ENCODE data around the gene CDH11. TPM values are rescaled to one million over a fixed set of nuclear protein-coding genes. Genes with fewer than 3 reads are reported as not detected.

Gene CDH11
- total RNA-seq: not detected
- polyA plus RNA-seq: not detected
- not detected for total RNA-seq

GRCh38 chr16:65121870-65122723 is at the start of gene CDH11:
Gene CDH11, minus strand, starts transcription at chr16:65122063. Its CDS starts 117,194 bp downstream, at chr16:65004869.
- intact Hi-C loops (cut with micrococcal nuclease): no loop called here
- Histone ChIP-seq H3K27ac (ENCODE audit: low read depth, low read length) (no peak within 1 kb of the TSS), H3K27me3 (ENCODE audit: control insufficient read depth in 2 of 2, insufficient read depth in 2 of 2, low read length in 2 of 2) (no peaks in the 10 kb centered on the region), H3K36me3 (ENCODE audit: control insufficient read depth in 2 of 3, insufficient read depth in 3 of 3, low read length in 3 of 3) (no peaks in the 10 kb centered on the region), H3K9me3 (ENCODE audit: control insufficient read depth in 2 of 3, low read length in 3 of 3) (no peaks in the 10 kb centered on the region), H3K4me1 (ENCODE audit: control insufficient read depth in 2 of 2, insufficient read depth in 2 of 2, low read length in 2 of 2) (no peaks in the 10 kb centered on the region), H3K4me3 (ENCODE audit: low read length) (no peak within 1 kb of the TSS)
- ATAC-seq (no peak), DNase-seq (no peak)
- Mint-ChIP-seq H3K27me3 (peaks cover 26 to 49% (median 32%) of the 10 kb centered on the region in 5 donors), H3K36me3 (peaks cover 0 to 4% (median 0%) of the 10 kb centered on the region in 5 donors), H3K4me1 (peaks cover 0 to 9% (median 4%) of the 10 kb centered on the region in 7 donors), H3K27ac (no peak within 1 kb of the TSS), H3K4me3 (no peak within 1 kb of the TSS), H3K9me3 (peaks cover 0 to 4% (median 0%) of the 10 kb centered on the region in 11 donors)
- ChIA-PET POLR2A (no interaction called here), CTCF (no interaction called here)

- ChIA-PET CTCF (no interaction called here), POLR2A (no interaction called here)
- no peaks in the 10 kb centered on the region for H3K9me3 ChIP-seq (ENCODE audit: control insufficient read depth in 2 of 3, low read length in 3 of 3)
- intact Hi-C loops (cut with micrococcal nuclease): no loop called here
- Mint-ChIP-seq H3K27ac (no peak overlapping the region), H3K4me3 (no peak overlapping the region), H3K36me3 (no peaks in the 10 kb centered on the region), H3K9me3 (peaks cover 0 to 13% (median 4%) of the 10 kb centered on the region in 11 donors), H3K4me1 (no peaks in the 10 kb centered on the region), H3K27me3 (no peaks in the 10 kb centered on the region)
- DNase-seq (no peak), ATAC-seq (no peak)
- no peaks in the 10 kb centered on the region for H3K36me3 ChIP-seq (ENCODE audit: control insufficient read depth in 2 of 3, insufficient read depth in 3 of 3, low read length in 3 of 3)
- no peak overlapping the region for H3K4me3 ChIP-seq (ENCODE audit: low read length)
- no peak overlapping the region for H3K27ac ChIP-seq (ENCODE audit: low read depth, low read length)
- no peaks in the 10 kb centered on the region for H3K4me1 ChIP-seq (ENCODE audit: control insufficient read depth in 2 of 2, insufficient read depth in 2 of 2, low read length in 2 of 2)
- H3K27me3 ChIP-seq (ENCODE audit: control insufficient read depth in 2 of 2, insufficient read depth in 2 of 2, low read length in 2 of 2): no peaks in the 10 kb centered on the region
Measured at GRCh38 chr16:65154321-65154720, 32.5 kb upstream of the CDH11 start.

- ATAC-seq: no peak
- Mint-ChIP-seq H3K27me3 (no peaks in the 10 kb centered on the region), H3K4me1 (no peaks in the 10 kb centered on the region), H3K27ac (no peak overlapping the region), H3K36me3 (no peaks in the 10 kb centered on the region), H3K9me3 (peaks cover 0 to 13% (median 5%) of the 10 kb centered on the region in 11 donors), H3K4me3 (no peak overlapping the region)
- Histone ChIP-seq H3K27ac (ENCODE audit: low read depth, low read length) (no peak overlapping the region), H3K4me1 (ENCODE audit: control insufficient read depth in 2 of 2, insufficient read depth in 2 of 2, low read length in 2 of 2) (no peaks in the 10 kb centered on the region), H3K4me3 (ENCODE audit: low read length) (no peak overlapping the region), H3K36me3 (ENCODE audit: control insufficient read depth in 2 of 3, insufficient read depth in 3 of 3, low read length in 3 of 3) (no peaks in the 10 kb centered on the region), H3K27me3 (ENCODE audit: control insufficient read depth in 2 of 2, insufficient read depth in 2 of 2, low read length in 2 of 2) (no peaks in the 10 kb centered on the region), H3K9me3 (ENCODE audit: control insufficient read depth in 2 of 3, low read length in 3 of 3) (no peaks in the 10 kb centered on the region)
- no peak for DNase-seq
- intact Hi-C loops (cut with micrococcal nuclease): no loop called here
- ChIA-PET CTCF (no interaction called here), POLR2A (no interaction called here)
Measured at GRCh38 chr16:65153365-65154105, 31.7 kb upstream of the CDH11 start.

GRCh38 chr16:65148804-65149203 is 26.9 kb upstream of the CDH11 start:
- intact Hi-C loops (cut with micrococcal nuclease): no loop called here
- ChIA-PET CTCF (no interaction called here), POLR2A (no interaction called here)
- no peak overlapping the region for H3K4me3 ChIP-seq (ENCODE audit: low read length)
- no peak overlapping the region for H3K4me3 Mint-ChIP-seq
- peaks cover 0 to 14% (median 4%) of the 10 kb centered on the region in 11 donors for H3K9me3 Mint-ChIP-seq
- no peak overlapping the region for H3K27ac ChIP-seq (ENCODE audit: low read depth, low read length)
- no peaks in the 10 kb centered on the region for H3K9me3 ChIP-seq (ENCODE audit: control insufficient read depth in 2 of 3, low read length in 3 of 3)
- DNase-seq (no peak), ATAC-seq (no peak)
- no peaks in the 10 kb centered on the region for H3K4me1 Mint-ChIP-seq
- no peaks in the 10 kb centered on the region for H3K36me3 ChIP-seq (ENCODE audit: control insufficient read depth in 2 of 3, insufficient read depth in 3 of 3, low read length in 3 of 3)
- H3K4me1 ChIP-seq (ENCODE audit: control insufficient read depth in 2 of 2, insufficient read depth in 2 of 2, low read length in 2 of 2): no peaks in the 10 kb centered on the region
- H3K27ac Mint-ChIP-seq: no peak overlapping the region
- no peaks in the 10 kb centered on the region for H3K27me3 Mint-ChIP-seq
- no peaks in the 10 kb centered on the region for H3K36me3 Mint-ChIP-seq
- no peaks in the 10 kb centered on the region for H3K27me3 ChIP-seq (ENCODE audit: control insufficient read depth in 2 of 2, insufficient read depth in 2 of 2, low read length in 2 of 2)

- ATAC-seq (no peak), DNase-seq (no peak)
- Histone ChIP-seq H3K9me3 (ENCODE audit: control insufficient read depth in 2 of 3, low read length in 3 of 3) (no peaks in the 10 kb centered on the region), H3K27me3 (ENCODE audit: control insufficient read depth in 2 of 2, insufficient read depth in 2 of 2, low read length in 2 of 2) (no peaks in the 10 kb centered on the region), H3K4me3 (ENCODE audit: low read length) (no peak overlapping the region), H3K36me3 (ENCODE audit: control insufficient read depth in 2 of 3, insufficient read depth in 3 of 3, low read length in 3 of 3) (no peaks in the 10 kb centered on the region), H3K27ac (ENCODE audit: low read depth, low read length) (no peak overlapping the region), H3K4me1 (ENCODE audit: control insufficient read depth in 2 of 2, insufficient read depth in 2 of 2, low read length in 2 of 2) (no peaks in the 10 kb centered on the region)
- intact Hi-C loops (cut with micrococcal nuclease): no loop called here
- CTCF ChIA-PET: no interaction called here
- Mint-ChIP-seq H3K36me3 (no peaks in the 10 kb centered on the region), H3K9me3 (peaks cover 0 to 11% (median under 1%) of the 10 kb centered on the region in 11 donors), H3K27me3 (no peaks in the 10 kb centered on the region), H3K4me3 (no peak overlapping the region), H3K27ac (no peak overlapping the region), H3K4me1 (no peaks in the 10 kb centered on the region)
- POLR2A ChIA-PET: no interaction called here
Measured at GRCh38 chr16:65142276-65142675, 20.4 kb upstream of the CDH11 start.

- Mint-ChIP-seq H3K4me3 (no peak overlapping the region), H3K9me3 (peaks cover 0 to 9% (median 4%) of the 10 kb centered on the region in 11 donors), H3K27ac (no peak overlapping the region), H3K36me3 (no peaks in the 10 kb centered on the region), H3K27me3 (no peaks in the 10 kb centered on the region), H3K4me1 (no peaks in the 10 kb centered on the region)
- Histone ChIP-seq H3K27ac (ENCODE audit: low read depth, low read length) (no peak overlapping the region), H3K27me3 (ENCODE audit: control insufficient read depth in 2 of 2, insufficient read depth in 2 of 2, low read length in 2 of 2) (no peaks in the 10 kb centered on the region), H3K4me1 (ENCODE audit: control insufficient read depth in 2 of 2, insufficient read depth in 2 of 2, low read length in 2 of 2) (no peaks in the 10 kb centered on the region), H3K9me3 (ENCODE audit: control insufficient read depth in 2 of 3, low read length in 3 of 3) (peaks cover 0 to 3% (median 0%) of the 10 kb centered on the region in 3 experiments), H3K36me3 (ENCODE audit: control insufficient read depth in 2 of 3, insufficient read depth in 3 of 3, low read length in 3 of 3) (no peaks in the 10 kb centered on the region), H3K4me3 (ENCODE audit: low read length) (no peak overlapping the region)
- CTCF ChIA-PET: no interaction called here
- DNase-seq (no peak), ATAC-seq (no peak)
- POLR2A ChIA-PET: no interaction called here
- intact Hi-C loops (cut with micrococcal nuclease): no loop called here
Measured at GRCh38 chr16:65136681-65137080, 14.8 kb upstream of the CDH11 start.
